Activated T-helper 9 cell treated with anti-CD3 and anti-CD28 coated beads, Interleukin-2, amount 50 U/mL, for 16 hours (primary cell): ENCODE data around the gene RPS6KA4.

Source experiments
- DNase-seq: peaks from one replicate; pipeline ENCODE4 v3.0.0-alpha.2; 2020; ENCODE audit warnings: low read depth

Gene RPS6KA4

DNA sequence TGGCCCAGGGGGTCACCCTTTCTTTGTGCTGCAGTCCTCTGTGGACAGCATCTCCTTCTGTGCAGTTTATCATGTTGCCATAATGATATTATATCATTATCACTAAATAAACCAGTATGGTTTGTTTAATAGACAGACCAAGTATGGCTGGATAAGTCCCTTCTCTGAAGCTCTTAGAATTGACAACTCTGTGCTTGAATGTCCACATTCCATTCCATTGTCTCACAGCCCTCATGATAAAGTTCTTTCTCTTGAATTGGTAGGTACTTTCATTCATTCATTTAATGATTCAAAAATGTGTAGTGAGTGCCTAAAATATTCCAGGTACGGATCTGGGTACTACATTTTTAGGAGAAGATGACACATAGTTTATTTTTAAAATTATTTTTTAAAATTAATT is 7.8 kb downstream of the RPS6KA4 start:
- no peak for DNase-seq

DNA sequence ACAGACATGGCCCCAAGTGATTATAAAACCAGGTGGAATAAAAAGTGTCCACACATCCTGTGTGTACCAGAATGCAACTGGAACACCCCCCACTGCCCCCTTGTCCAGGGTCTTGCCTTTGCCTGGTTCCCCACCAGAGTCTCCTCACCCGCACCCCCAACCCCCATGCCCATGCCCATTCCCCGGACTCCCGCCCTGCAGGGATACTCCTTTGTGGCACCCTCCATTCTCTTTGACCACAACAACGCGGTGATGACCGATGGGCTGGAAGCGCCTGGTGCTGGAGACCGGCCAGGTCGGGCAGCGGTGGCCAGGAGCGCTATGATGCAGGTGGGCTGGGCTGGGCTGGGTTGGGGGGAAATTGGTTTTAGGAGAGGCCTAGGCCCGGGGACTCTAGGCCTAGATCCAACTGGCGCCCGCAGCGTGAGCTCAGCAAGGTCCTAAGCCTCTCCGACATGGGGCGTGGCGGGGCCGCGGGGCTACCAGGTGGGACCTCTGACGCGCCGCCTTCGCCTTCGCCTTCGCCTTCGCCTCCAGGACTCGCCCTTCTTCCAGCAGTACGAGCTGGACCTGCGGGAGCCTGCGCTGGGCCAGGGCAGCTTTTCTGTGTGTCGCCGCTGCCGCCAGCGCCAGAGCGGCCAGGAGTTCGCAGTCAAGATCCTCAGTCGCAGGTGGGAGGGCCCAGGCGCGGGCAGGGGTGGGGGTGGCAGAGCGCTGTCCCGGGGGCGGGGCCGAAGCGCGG is 9.1 kb downstream of the RPS6KA4 start:
- DNase-seq = no peak

DNA sequence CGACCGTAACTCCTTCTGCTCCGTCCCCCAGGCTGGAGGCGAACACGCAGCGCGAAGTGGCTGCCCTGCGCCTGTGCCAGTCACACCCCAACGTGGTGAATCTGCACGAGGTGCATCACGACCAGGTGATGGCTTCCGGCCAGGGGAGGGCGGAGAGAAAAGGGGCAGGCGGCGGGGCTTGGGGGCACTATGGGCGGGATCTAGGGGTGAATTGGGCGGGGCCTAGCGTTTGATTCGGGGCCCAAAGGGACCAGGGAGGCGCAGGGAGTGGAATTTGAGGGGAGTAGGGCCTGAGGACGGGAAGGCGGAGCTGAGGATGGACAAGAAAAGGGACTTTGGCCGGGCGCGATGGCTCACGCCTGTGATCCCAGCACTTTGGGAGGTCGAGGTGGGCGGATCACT is 9.7 kb downstream of the RPS6KA4 start:
- DNase-seq = no peak

DNA sequence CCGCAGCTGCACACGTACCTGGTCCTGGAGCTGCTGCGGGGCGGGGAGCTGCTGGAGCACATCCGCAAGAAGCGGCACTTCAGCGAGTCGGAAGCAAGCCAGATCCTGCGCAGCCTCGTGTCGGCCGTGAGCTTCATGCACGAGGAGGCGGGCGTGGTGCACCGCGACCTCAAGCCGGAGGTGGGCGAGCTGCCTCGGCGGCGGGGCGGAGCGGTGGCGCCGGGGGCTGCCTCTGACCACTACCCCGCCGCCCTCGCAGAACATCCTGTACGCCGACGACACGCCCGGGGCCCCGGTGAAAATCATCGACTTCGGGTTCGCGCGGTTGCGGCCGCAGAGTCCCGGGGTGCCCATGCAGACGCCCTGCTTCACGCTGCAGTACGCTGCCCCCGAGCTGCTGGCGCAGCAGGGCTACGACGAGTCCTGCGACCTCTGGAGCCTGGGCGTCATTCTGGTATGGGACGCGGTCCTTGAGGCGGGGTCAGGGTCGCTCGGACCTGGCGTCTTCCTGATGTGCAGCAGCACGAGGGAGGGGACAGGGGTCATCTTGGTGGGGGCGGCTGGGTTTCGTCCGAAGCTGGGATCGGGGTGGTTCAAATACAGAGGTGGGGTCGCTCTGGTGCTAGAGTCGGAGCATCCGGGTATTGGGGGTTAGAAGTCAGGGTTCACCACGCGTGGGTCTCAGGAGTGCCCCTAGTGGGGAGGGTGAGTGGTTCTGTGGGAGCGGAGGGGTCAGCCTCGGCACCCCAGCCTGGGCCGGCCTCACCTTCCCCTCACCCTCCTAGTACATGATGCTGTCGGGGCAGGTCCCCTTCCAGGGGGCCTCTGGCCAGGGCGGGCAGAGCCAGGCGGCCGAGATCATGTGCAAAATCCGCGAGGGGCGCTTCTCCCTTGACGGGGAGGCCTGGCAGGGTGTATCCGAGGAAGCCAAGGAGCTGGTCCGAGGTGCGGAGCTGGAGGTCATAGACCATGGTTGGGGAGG is 10.8 kb downstream of the RPS6KA4 start:
- no peak for DNase-seq

DNA sequence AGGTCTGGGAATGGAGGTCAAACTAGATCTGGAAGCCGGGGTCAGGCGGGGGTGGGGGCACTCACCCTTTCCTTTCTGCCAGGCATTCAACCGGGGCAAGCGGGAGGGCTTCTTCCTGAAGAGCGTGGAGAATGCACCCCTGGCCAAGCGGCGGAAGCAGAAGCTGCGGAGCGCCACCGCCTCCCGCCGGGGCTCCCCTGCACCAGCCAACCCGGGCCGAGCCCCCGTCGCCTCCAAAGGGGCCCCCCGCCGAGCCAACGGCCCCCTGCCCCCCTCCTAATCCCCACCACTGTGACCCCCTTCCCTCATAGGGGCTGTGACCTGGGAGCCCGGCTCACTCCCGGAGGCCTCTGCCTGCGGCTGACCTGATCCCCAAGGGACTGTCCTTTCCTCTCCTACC is 12.2 kb downstream of the RPS6KA4 start:
- DNase-seq = no peak

DNA sequence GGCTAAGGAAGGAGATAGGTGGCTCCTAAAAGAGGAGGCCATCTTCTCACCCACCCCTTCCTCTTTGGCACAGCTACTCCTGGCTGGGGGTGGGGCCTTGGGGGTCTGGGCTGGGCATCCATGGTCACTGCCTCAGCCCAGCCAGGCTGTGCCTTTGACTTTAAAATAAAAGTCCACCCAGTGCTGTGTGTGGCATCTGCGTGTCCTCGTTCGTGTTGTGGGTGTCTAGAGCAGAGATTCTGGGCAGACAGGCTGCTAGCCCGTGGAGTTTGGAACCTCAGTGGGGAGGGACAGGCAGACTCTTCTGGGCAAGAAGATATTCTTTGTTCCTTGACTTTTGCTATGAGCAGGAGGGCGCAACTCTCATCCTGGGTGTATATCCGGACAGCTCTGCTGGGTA is 13.1 kb downstream of the RPS6KA4 start:
- no peak for DNase-seq

DNA sequence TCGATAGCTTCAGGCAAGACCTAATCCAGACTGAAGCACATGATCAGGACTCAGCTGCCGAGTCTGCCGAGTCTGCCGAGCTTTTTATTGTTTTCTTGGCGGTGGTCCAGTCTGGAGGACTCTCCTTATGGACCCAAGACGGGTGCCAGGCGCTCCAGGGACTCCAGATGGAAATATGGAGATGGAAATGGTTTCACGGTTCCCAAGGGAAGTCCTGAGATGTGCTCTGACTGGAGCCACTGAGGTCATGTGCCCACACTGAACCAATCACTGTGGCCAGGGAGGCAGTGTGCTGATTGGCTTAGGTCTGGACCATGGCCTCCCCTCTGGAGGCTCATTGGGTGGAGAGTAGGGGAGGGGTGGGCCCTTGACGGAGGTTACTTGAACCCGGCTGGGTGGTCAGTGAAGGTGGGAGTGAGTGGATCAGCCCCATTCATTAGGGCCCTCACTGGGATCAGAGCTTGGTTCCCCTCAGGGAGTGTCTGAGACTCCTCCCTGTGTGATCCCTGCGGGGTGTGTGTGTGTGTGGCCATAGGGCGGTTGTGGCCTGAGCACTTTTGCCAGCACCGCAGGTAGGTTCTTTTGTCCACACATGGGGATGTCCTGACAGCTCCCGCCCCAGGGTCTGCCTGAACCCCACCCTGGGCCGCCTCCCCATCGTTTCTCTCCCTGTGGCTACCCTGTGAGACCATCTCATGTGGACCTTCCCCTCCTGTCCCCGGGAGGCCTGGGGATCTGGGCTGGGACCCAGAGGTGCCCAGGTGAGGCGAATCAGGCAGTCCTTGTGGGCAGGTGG is 14.0 kb downstream of the RPS6KA4 start:
- DNase-seq = no peak

DNA sequence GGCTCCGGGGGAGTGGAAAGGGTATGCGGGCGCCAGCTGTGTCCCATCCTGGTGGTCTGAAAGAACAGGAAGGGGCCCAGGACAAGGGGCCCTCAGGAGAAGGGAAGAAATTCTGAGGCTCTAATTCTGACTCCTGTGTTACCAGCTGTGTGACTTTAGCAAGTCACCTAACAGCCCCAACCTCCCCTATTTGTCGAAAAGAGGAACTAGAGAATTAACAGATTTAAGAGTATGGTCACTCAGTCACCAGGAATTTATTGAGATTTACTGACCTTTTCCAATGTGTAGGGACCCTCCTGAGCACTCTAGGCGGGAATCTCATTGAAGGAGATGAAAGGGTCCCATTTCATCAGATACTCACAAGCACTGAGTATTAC is 14.6 kb downstream of the RPS6KA4 start:
- DNase-seq = no peak

DNA sequence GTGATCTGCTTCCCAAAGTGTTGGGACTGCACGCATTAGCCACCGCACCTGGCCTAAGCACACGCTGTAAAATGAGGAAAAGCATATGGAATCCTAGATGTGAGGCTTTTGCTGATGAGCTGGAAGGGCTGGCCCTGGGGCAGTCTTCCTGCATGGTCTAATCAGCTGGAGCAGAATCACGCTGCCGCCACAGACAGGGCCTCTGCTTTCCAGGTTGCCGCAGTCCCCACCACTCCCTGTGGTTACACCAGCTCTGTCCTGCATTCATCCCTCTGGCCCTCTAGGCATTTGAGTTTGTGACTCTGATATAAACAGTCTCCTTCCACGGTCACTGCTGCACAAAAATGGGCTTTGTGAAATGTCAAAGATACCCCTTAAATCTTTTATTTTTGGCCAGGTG is 17.1 kb downstream of the RPS6KA4 start:
- no peak for DNase-seq

DNA sequence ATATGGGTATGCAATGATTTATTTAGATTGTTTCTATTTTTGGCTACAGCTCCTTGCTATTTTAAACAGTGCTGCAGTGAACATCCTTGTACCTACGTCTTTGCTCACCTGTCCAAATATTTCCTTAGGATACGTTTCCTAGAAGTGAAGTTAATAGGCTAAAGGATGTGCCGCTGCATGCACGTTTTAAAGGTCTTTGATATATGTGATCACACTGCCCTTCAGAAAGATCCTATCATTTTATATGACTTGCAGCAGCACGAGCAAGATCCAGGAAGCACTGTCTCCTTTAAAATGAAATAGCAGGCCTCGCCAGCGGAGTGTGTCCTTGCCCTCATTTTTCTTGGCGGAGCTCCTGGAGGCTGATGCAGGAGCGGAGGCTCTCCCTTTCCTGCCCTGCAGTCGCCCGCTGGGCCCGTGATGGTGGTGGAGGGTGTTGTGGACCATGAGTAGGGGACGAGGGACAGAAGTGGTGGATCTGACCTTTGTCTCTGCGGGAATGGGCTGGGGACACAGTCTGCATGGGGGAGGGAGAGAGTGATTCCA is 19.4 kb downstream of the RPS6KA4 start:
- no peak for DNase-seq

DNA sequence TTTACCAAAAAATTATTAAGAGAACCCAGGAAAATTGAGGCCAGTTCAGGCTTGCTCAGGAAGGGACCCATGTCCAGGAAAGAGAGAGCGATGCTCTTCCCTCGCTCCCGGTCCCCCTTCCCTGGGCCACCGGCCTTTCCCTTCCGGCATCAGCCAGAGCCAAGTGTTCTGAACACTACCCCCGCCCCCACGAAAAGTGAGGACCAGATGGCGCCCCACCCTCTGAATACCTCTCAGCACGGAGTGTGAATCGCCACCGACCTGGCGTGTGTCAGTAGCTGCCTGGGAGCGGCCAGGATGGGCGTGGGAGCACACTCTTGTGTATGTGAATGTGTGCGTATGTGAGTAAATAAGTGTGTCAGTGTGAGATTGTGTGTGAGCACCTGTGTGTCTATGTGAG is 20.2 kb downstream of the RPS6KA4 start:
- DNase-seq = no peak

DNA sequence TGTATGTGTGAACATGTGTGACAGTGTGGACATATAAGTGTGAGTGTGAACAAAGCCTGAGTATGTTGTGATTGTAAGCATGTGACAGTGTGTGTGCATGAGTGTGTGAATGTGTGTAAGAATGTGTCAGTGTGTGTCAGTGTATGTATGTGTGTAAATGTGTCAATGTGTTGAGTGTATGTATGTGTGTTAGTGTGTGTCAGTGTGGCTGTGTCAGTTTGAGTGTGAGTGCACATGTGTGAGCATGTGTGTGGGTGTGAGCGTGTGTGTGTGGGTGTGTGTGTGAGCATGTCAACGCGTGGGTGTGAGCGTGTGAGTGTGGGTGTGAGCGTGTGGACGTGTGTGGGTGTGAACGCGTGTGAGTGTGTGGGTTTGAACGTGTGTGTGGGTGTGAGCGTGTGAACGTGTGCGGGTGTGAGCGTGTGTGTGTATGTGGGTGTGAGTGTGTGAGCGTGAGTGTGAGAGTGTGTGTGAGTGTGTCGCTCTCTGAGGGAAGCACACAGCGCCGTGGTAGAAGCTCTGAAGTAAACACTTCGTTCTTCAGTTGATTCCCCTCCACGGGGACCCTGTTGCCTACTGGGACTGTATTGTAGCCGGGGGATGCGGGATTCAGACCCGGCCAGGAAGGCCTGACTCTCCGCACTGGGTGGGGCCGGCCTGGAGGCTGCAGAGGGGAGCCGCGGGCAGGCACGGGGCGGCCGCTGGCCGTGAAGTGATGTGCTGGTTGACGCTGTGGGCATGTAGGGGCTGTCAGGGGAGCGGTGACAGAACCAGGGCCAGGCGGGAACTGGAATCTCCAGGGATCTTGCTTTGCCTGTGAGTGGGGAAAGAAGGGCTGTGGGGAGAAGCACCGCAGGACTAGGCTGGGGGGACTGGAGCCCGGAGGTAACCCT is 21.1 kb downstream of the RPS6KA4 start:
- DNase-seq = no peak

DNA sequence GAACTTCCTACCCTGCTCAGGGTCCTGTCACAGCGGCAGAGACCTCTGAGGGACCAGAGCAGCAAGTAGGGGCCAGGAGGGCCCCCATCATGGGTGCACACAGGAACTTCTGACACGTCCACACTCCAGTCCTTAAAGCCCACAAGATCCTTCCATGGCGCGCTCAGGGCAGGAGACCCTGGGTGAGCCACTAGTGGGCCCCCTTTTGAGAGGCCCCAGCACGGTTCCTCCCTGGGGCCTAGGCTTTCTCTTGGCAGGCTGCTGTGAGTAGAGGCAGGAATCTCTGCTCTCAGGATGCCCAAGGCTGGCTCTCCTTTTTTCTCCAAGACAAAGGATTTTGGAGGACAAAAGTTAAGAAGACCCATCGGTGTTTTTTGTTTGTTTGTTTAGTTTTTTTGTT is 22.4 kb downstream of the RPS6KA4 start:
- no peak for DNase-seq

DNA sequence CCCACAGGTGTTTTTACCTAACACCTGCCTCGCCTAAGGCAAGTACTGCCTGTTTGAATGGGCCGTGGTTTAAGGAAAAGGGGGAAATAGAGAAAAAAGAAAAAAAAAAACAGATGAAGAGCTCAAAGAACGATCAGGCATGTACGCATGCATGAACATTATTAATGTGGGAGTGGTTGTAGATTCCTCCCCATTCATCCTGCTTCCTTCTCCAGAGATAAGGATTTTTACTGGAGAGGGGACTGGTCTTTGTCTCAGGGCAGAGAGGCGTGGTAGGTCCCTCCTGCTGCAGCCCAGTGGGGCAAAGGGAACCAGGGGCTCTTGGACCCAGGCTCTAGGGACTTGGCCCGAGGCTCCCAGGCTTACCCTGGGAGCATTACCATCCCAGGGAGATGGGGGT is 23.1 kb downstream of the RPS6KA4 start:
- no peak for DNase-seq

DNA sequence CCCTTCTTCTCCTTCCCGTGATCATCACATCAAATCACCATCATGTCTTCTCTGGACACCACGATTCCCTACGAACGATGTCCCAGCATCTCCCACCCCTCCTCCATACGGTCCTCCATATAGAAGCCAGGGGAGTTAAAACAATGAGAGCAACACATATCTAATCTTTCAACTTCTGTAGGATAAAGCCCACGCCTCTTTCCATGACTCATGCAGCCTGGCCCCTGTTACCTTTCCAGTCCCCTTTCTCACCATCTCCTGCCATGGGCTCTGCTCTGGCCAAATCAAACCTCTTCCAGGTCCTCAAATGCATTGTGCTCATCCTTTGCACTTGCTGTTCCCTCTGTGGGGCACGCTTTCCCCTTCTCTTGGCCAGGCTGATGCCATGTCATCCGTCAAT is 23.6 kb downstream of the RPS6KA4 start:
- no peak for DNase-seq

DNA sequence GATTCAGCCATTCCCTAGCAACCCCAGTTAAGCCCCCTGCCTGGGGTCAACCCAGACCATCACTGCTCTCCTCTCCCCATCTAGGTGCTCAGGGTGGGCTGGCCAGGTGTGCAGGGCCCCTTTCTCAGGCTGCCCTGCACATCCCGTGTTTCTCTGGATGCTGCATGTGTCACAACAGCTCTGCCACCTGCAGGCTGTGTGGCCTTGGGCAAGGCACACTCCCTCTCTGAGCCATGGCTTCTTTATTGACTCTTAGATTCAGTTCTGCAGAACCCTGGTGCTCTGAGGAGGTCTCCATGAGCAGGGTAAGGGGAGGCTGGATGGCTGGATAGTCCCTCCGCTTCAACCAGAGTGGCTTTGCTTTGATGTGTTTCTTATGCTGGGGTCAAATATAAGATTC is 24.6 kb downstream of the RPS6KA4 start:
- DNase-seq = no peak

DNA sequence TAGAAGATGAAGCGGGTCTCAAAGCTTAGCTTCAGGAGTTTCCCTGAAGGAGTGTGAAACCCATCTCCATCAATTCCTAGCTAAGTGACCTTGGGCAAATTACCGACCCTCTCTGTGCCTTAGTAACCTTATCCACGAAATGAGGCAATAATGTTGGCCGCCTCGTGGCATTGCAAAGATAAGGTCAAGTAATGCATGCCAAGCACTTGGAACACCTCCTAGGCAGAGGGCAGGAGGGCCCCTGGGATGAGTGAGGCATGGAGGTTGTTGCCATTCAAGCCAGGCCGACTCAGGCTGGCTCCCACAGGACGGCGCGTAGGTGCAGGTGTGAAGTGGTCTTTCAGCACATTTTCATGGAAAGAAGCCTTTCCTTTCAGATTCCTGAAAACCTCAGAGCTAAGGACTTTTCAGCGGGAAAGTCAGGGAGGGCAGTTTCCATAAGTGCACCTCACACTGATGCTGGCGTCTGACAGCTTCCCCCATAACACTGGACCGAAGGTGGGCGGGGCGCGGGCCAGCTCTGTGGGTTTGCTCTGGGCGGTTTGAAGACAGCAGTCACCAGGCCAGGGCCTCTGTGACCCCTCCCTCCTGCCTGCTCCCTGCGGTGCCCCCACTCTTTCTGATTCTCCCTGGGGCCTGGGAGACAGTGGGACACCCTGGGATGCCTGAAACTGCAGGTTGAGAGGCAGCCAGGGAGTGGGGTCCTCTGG is 25.2 kb downstream of the RPS6KA4 start:
- no peak for DNase-seq

DNA sequence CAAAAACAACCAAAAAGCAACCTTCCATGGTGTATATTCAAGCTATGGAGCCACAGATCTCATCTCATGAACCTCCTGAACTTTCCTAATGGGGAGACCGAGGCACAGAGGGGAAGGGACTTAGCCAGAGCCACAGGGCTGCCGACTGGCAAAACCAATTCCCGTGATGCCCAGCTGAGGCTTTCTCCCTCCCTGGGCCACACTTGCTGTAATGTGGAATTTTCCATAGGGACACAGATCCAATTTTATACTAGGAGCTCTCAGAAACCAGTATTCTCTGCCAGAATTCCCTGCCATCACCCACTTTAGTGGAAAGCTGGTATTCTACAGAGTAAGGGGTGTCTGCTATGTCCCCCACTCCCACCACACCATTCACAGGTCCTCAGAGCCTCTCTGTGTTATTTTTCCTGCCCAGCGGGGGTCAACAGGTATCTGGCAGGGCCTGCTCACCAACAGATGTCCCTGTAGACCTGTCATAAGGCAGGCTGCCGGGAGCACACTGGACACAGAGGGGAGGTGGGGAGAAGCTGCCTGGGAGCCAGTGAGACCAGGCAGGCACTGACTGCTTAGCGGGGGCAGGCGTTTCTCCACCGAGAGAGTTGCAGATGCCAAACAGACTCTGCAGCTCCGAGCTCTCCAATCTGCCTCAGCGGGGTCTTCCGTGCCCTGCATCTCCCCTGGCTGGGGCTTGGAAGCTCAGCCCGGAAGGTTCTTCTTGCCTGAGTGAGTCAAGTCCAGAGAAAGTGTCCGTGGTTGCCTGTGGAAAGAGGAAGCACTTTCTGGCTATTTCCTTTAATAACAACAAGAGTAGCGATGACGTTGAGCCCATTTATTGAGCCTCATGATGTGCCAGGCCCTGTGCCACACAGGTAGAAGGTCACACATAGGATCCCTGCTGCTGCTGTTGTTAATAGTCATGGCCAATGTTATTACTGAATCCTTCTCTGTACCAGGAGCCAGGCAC is 26.3 kb downstream of the RPS6KA4 start:
- no peak for DNase-seq

DNA sequence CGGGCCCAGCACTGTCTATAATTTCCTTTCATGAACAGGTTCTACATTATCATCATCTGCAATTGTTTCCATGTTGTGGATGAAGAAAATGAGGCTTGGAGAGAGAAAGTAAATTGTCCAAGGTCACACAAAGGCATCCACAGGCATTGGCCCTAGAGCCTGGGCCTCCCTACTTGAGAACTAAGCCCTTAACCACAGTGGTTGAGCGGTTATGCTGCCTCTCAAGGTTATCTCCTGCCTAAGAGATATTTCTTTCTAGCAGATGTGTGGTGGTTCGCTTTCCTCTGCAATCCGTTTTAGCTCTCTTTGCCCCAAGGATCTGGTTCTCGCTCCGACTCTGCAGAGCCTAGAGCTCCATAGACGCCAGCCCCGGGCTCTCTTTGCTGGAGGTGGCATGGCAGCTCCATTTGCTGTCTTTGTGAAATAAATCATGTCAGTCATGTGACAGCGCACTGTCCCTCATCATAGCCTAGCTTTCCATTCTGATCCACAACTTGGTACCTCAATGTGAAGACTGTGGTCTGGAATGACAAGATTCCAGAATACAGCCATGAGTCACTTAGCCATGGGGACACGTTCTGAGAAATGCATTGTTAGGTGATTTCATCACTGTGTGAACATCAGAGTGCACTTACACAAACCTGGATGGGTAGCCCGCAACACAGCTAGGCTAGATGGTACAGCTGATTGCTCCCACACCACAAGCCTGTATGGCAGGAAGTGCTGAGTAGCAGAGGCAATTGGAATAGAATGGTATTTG is 27.2 kb downstream of the RPS6KA4 start:
- no peak for DNase-seq
